ENCODE data around the gene ZAP70.

ZAP70 gene

DNA sequence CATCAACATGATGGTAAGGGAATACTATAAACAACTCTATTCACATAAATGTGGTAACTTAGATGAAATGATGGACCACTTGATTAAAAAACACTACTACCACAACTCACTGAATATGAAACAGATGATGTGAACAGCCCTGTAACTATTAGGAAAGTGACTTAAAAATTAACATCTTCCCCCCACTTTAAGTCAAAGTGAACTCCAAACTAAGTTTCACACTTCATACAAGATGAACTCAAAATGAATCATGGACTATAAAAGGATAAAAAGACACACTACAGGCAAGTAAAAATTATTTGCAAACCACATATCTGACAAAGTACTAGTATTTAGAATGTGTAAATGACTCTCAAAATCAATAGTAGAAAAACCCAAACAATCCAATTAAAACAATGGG is 71.6 kb downstream of the ZAP70 start:
- no peak overlapping the region for H3K27ac ChIP-seq
- TF ChIP-seq, protein P1, sequence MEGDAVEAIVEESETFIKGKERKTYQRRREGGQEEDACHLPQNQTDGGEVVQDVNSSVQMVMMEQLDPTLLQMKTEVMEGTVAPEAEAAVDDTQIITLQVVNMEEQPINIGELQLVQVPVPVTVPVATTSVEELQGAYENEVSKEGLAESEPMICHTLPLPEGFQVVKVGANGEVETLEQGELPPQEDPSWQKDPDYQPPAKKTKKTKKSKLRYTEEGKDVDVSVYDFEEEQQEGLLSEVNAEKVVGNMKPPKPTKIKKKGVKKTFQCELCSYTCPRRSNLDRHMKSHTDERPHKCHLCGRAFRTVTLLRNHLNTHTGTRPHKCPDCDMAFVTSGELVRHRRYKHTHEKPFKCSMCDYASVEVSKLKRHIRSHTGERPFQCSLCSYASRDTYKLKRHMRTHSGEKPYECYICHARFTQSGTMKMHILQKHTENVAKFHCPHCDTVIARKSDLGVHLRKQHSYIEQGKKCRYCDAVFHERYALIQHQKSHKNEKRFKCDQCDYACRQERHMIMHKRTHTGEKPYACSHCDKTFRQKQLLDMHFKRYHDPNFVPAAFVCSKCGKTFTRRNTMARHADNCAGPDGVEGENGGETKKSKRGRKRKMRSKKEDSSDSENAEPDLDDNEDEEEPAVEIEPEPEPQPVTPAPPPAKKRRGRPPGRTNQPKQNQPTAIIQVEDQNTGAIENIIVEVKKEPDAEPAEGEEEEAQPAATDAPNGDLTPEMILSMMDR (conservative IDR thresholded peaks at IDR 0.05; ENCODE audit: low read depth), result no peak
- DNase-seq (ENCODE audit: low spot score), result no peak
- ChIA-PET CTCF (no interaction called here), POLR2A (ENCODE audit: low non-redundant PET) (no interaction called here)

DNA sequence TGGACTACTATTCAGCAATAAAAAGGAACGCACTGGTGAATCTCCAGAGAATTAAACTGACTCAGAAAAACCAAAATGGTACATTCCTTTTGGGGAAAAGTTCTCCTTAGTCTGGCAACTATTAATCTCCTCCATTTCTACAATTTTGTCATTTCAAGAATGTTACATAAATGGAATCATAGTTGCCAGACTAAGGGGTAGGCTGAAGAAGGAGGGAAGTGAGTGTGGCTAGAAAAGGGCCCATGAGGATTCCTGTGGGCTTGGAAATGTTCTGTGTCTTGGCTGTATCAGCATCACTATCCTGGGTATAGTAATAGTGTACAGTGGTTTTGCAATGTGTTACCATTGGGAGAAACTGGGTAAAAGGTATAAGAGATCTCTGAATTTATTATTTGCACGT is 72.4 kb downstream of the ZAP70 start:
- POLR2A ChIA-PET (ENCODE audit: low non-redundant PET), result no interaction called here
- CTCF ChIA-PET, result no interaction called here
- TF ChIP-seq, protein P1 (conservative IDR thresholded peaks at IDR 0.05; ENCODE audit: low read depth), result no peak
- no peak overlapping the region for H3K27ac ChIP-seq
- DNase-seq (ENCODE audit: low spot score), result no peak

DNA sequence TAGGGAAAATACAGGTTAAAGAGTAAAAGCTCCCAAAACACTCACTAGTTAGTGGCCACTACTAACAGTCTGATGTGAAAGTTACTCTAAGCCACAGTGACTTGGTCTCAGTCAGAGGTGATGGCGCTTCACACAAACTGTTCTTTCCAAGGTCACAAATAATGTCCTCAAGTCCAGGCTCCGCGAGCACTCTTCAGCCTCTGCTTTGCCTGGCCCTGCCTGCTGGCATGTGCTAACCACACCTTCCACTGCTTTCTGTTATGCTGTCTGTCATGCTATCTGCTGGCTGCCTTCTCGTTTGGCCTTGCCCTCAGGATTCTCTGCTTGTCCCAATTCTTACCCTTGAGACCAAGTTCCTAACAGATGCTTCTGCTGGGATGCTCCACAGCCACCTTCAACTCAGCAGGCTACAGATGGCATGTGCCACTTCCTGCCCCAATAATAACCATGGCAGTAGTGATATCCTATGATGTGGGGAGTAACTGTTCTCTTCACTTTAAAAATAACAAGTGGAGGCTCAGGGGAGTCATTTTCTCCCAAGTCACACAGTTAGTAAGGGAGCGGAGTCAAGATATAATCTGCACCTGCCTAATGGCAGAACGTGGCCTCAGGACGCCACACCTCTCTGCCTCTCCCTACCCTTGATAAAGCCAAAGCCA is 75.7 kb downstream of the ZAP70 start:
- DNase-seq (ENCODE audit: low spot score), result no peak
- ChIA-PET CTCF (no interaction called here), POLR2A (ENCODE audit: low non-redundant PET) (no interaction called here)
- TF ChIP-seq, protein P1 (conservative IDR thresholded peaks at IDR 0.05; ENCODE audit: low read depth), result no peak
- no peak overlapping the region for H3K27ac ChIP-seq

All from RWPE1 (cell line).